Liver (tissue), 9 donors: ENCODE results near the gene SELENOM. TPM values are rescaled to one million over a fixed set of nuclear protein-coding genes. Genes with fewer than 3 reads are reported as not detected.

ENCODE experiments used
- DNase-seq: peaks from one replicate; pipeline ENCODE4 v3.0.0-alpha.2; 2017; ENCODE audit warnings: low spot score
- H3K27ac ChIP-seq, 2 donors: one replicate each; pipeline ENCODE4 v1.7.0; 2013; ENCODE audit warnings: inconsistent platforms in 2 of 2, low read length in 2 of 2, control low read depth in 1 of 2, low read depth in 1 of 2, mild to moderate bottlenecking in 1 of 2
- H3K27me3 ChIP-seq, 4 donors: one replicate each; pipeline versions ENCODE4 v1.6.1 to v1.7.0; 2013; ENCODE audit warnings: low read length in 3 of 4, inconsistent platforms in 1 of 4, mild to moderate bottlenecking in 1 of 4, moderate library complexity in 1 of 4; ENCODE audit not compliant: control insufficient read depth in 4 of 4, insufficient read depth in 4 of 4
- H3K36me3 ChIP-seq, 4 donors: one replicate each; pipeline versions ENCODE4 v1.6.1 to v1.7.0; 2013; ENCODE audit warnings: low read length in 3 of 4, mild to moderate bottlenecking in 3 of 4, low read depth in 1 of 4, moderate library complexity in 1 of 4; ENCODE audit not compliant: control insufficient read depth in 4 of 4, insufficient read depth in 3 of 4
- H3K4me1 ChIP-seq, 4 donors: one replicate each; pipeline versions ENCODE4 v1.6.1 to v1.7.0; 2013; ENCODE audit warnings: low read length in 3 of 4, mild to moderate bottlenecking in 3 of 4, moderate library complexity in 1 of 4; ENCODE audit not compliant: control insufficient read depth in 4 of 4, insufficient read depth in 4 of 4
- H3K4me3 ChIP-seq, 3 donors: one replicate each; pipeline versions ENCODE4 v1.6.1 to v1.7.0; 2013; ENCODE audit warnings: low read length in 3 of 3, control low read depth in 1 of 3, low read depth in 1 of 3, mild to moderate bottlenecking in 1 of 3
- H3K9ac ChIP-seq, 2 donors: one replicate each; pipeline ENCODE4 v1.7.0; 2013; ENCODE audit warnings: low read length in 2 of 2, mild to moderate bottlenecking in 2 of 2, moderate library complexity in 2 of 2, control low read depth in 1 of 2, low read depth in 1 of 2
- H3K9me3 ChIP-seq, 4 donors: one replicate each; pipeline versions ENCODE4 v1.6.1 to v1.7.0; 2013; ENCODE audit warnings: low read length in 3 of 4; ENCODE audit not compliant: control insufficient read depth in 4 of 4
- EGR1 ChIP-seq, 2 donors: IDR thresholded peaks; 2 replicates each; pipeline ENCODE4 v1.6.1; 2016 to 2018; ENCODE audit warnings: antibody characterized with exemption in 2 of 2, low read depth in 2 of 2
- FOXA1 ChIP-seq: IDR thresholded peaks from 2 replicates; pipeline ENCODE4 v1.6.1; 2016; ENCODE audit warnings: antibody characterized with exemption
- FOXA2 ChIP-seq: IDR thresholded peaks from 2 replicates; pipeline ENCODE4 v1.6.1; 2016; ENCODE audit warnings: antibody characterized with exemption
- GABPA ChIP-seq, 2 donors: IDR thresholded peaks in 1 of 2; conservative IDR thresholded peaks in 1 of 2; 2 replicates each; pipeline ENCODE4 v1.6.1; 2016; ENCODE audit warnings: antibody characterized with exemption in 2 of 2, mild to moderate bottlenecking in 1 of 2, moderate library complexity in 1 of 2
- HNF4A ChIP-seq, 2 donors: conservative IDR thresholded peaks; 2 replicates each; pipeline ENCODE4 v1.6.1; 2016; ENCODE audit warnings: antibody characterized with exemption in 2 of 2, mild to moderate bottlenecking in 2 of 2
- HNF4G ChIP-seq: IDR thresholded peaks from 2 replicates; pipeline ENCODE4 v1.6.1; 2016; ENCODE audit warnings: antibody characterized with exemption
- JUND ChIP-seq, 2 donors: IDR thresholded peaks; 2 replicates each; pipeline ENCODE4 v1.6.1; 2016; ENCODE audit warnings: antibody characterized with exemption in 2 of 2
- NR2F2 ChIP-seq: IDR thresholded peaks from 2 replicates; pipeline ENCODE4 v1.6.1; 2016; ENCODE audit warnings: antibody characterized with exemption
- RAD21 ChIP-seq, 2 donors: IDR thresholded peaks; 2 replicates each; pipeline ENCODE4 v1.6.1; 2016; ENCODE audit warnings: antibody characterized with exemption in 2 of 2, mild to moderate bottlenecking in 2 of 2
- RXRA ChIP-seq, 2 donors: IDR thresholded peaks; 2 replicates each; pipeline ENCODE4 v1.6.1; 2017 to 2018; ENCODE audit warnings: antibody characterized with exemption in 2 of 2, mild to moderate bottlenecking in 1 of 2
- SP1 ChIP-seq: IDR thresholded peaks from 2 replicates; pipeline ENCODE4 v1.6.1; 2018; ENCODE audit warnings: antibody characterized with exemption, mild to moderate bottlenecking
- TAF1 ChIP-seq: conservative IDR thresholded peaks from 2 replicates; pipeline ENCODE4 v1.6.1; 2016; ENCODE audit warnings: antibody characterized with exemption, mild to moderate bottlenecking
- YY1 ChIP-seq: IDR thresholded peaks from 2 replicates; pipeline ENCODE4 v1.6.1; 2016; ENCODE audit warnings: antibody characterized with exemption, mild to moderate bottlenecking
- WGBS: extraction: QIAGEN DNeasy Blood & Tissue Kit; methylation state at CpG from one replicate; pipeline ENCODE4 v1.1.7; 2013; 5-methylcytosine and 5-hydroxymethylcytosine counted together
- polyA plus RNA-seq, 2 donors: library from polyadenylated mRNA; stranded (reverse) in 1 of 2; unstranded in 1 of 2; fragments of 200-250 nt in 1 of 2; fragments of >200 nt in 1 of 2; fragmentation: Nextera tagmentation in 1 of 2; extraction: Ambion mirVana in 1 of 2; gene quantifications; one replicate each; pipeline versions ENCODE4 v1.2.1 to v1.2.3, GENCODE V29; 2013 to 2015
- total RNA-seq, 2 donors: library from RNA; depleted of rRNA; stranded (reverse); fragments of >200 nt; gene quantifications; one replicate each; pipeline ENCODE4 v1.2.3, GENCODE V29; 2014
- TF ChIP-seq, protein P1 (sequence below): fragments of 150-350 bp; IDR thresholded peaks from 2 replicates; pipeline ENCODE4 v1.5.1; 2017; ENCODE audit warnings: improper control_type of control experiment, low read depth, low read length; ENCODE audit not compliant: missing input control
- TF ChIP-seq, protein P2 (sequence below): IDR thresholded peaks from 2 replicates; pipeline ENCODE4 v1.6.1; 2016; ENCODE audit warnings: antibody characterized with exemption
- TF ChIP-seq, protein P3 (sequence below): IDR thresholded peaks from 2 replicates; pipeline ENCODE4 v1.6.1; 2016; ENCODE audit warnings: antibody characterized with exemption, mild to moderate bottlenecking
- TF ChIP-seq, protein P4 (sequence below): IDR thresholded peaks from 2 replicates; pipeline ENCODE4 v1.6.1; 2016; ENCODE audit warnings: antibody characterized with exemption
- donor health status: healthy.
- donor health status: healthy.
- donor health status: healthy.
- donor health status: healthy.
- donor health status: healthy.

SELENOM gene
- total and polyA plus RNA-seq, 4 donors, result 3.0 to 17.3 (median 12.2) TPM

DNA sequence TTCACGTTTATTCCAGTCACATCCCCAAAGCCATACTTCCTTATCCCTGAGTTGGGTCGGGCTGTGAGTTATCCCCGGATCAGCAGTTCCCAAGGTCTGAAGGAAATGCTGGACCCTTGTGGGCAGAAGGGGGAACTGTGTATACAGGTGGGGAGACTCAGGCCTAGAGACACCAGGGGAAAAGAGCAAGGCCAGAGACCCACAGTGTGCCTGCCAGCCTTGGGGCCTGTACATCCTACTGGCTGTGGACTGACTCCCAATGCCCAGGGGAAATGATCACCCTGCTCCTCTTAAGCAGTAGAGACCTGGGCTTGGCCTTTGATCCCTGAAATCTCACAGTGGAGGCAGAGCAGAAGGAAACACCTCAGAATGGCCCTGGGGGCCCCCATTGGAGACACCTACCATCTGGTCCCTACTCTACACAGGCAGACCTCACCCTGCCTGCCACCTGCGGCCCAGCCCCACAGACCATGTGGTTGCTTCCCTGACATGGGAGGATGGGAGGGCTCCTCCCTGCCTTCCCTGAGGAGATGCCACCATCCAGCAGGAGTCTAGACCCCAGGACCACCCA is 1.3 kb downstream of the SELENOM start:
- H3K9ac ChIP-seq, result no peak overlapping the region
- H3K27ac ChIP-seq, result peak overlapping the region; percentile 73 to 79
- peaks cover 0 to 3% (median 0%) of the 10 kb centered on the region in 4 donors for H3K36me3 ChIP-seq
- TF ChIP-seq, protein P1, sequence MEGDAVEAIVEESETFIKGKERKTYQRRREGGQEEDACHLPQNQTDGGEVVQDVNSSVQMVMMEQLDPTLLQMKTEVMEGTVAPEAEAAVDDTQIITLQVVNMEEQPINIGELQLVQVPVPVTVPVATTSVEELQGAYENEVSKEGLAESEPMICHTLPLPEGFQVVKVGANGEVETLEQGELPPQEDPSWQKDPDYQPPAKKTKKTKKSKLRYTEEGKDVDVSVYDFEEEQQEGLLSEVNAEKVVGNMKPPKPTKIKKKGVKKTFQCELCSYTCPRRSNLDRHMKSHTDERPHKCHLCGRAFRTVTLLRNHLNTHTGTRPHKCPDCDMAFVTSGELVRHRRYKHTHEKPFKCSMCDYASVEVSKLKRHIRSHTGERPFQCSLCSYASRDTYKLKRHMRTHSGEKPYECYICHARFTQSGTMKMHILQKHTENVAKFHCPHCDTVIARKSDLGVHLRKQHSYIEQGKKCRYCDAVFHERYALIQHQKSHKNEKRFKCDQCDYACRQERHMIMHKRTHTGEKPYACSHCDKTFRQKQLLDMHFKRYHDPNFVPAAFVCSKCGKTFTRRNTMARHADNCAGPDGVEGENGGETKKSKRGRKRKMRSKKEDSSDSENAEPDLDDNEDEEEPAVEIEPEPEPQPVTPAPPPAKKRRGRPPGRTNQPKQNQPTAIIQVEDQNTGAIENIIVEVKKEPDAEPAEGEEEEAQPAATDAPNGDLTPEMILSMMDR, result no peak
- TF ChIP-seq, protein P2, sequence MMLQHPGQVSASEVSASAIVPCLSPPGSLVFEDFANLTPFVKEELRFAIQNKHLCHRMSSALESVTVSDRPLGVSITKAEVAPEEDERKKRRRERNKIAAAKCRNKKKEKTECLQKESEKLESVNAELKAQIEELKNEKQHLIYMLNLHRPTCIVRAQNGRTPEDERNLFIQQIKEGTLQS, result no peak
- no peak for TF ChIP-seq RAD21 (IDR thresholded peaks at IDR 0.05)
- no peak for TF ChIP-seq HNF4G
- no peak for TF ChIP-seq RXRA (IDR thresholded peaks at IDR 0.05)
- H3K4me3 ChIP-seq, result no peak overlapping the region
- 65% methylated on average over 4 of the region's 4 CpGs for WGBS
- DNase-seq, result no peak
- H3K4me1 ChIP-seq, result peaks cover 4 to 7% (median 6%) of the 10 kb centered on the region in 4 donors
- no peaks in the 10 kb centered on the region for H3K27me3 ChIP-seq
- H3K9me3 ChIP-seq, result no peaks in the 10 kb centered on the region

DNA sequence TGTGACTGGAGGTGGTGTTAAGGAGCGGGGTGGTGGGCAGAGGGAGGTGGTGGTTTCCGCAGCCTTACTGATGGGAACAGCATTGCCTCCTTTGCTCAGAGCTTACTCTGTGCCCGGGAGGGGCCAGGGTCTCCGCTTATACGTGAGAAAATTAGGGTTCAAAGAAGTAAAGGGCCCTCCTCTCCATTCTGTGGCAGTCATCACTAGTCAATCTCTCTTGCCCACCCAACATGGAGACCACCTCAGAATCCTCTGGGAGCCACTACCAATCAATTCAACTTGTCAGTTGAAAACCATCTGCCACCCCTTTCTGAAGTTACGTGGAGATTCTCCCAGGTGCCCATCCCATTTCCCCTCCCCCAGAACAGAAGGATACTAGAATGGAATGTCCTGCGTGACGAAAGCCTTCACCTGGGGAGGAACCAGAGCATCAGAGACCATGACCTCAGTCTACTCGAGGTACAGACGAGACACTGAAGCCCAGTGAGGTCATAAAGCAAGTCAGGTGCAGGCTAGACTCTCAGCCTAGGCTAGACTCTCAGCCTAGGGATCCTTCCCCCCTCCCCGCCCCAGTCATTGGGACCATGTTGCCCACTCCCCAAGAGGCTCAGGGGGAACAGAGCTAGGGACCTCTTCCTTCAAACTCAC is 2.0 kb downstream of the SELENOM start:
- no peak for DNase-seq
- peaks cover 4 to 7% (median 6%) of the 10 kb centered on the region in 4 donors for H3K4me1 ChIP-seq
- no peak overlapping the region for H3K27ac ChIP-seq
- H3K36me3 ChIP-seq, result peaks cover 0 to 3% (median 0%) of the 10 kb centered on the region in 4 donors
- WGBS, result 72% methylated on average over 11 of the region's 11 CpGs
- no peak overlapping the region for H3K9ac ChIP-seq
- H3K4me3 ChIP-seq, result no peak overlapping the region
- no peaks in the 10 kb centered on the region for H3K27me3 ChIP-seq
- no peaks in the 10 kb centered on the region for H3K9me3 ChIP-seq
- no peak for TF ChIP-seq SP1
- TF ChIP-seq TAF1, result no peak
- no peak for TF ChIP-seq JUND (IDR thresholded peaks at IDR 0.05)
- TF ChIP-seq, protein P3, sequence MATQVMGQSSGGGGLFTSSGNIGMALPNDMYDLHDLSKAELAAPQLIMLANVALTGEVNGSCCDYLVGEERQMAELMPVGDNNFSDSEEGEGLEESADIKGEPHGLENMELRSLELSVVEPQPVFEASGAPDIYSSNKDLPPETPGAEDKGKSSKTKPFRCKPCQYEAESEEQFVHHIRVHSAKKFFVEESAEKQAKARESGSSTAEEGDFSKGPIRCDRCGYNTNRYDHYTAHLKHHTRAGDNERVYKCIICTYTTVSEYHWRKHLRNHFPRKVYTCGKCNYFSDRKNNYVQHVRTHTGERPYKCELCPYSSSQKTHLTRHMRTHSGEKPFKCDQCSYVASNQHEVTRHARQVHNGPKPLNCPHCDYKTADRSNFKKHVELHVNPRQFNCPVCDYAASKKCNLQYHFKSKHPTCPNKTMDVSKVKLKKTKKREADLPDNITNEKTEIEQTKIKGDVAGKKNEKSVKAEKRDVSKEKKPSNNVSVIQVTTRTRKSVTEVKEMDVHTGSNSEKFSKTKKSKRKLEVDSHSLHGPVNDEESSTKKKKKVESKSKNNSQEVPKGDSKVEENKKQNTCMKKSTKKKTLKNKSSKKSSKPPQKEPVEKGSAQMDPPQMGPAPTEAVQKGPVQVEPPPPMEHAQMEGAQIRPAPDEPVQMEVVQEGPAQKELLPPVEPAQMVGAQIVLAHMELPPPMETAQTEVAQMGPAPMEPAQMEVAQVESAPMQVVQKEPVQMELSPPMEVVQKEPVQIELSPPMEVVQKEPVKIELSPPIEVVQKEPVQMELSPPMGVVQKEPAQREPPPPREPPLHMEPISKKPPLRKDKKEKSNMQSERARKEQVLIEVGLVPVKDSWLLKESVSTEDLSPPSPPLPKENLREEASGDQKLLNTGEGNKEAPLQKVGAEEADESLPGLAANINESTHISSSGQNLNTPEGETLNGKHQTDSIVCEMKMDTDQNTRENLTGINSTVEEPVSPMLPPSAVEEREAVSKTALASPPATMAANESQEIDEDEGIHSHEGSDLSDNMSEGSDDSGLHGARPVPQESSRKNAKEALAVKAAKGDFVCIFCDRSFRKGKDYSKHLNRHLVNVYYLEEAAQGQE, result no peak
- TF ChIP-seq HNF4A (conservative IDR thresholded peaks at IDR 0.05), result no peak
- TF ChIP-seq, protein P4, sequence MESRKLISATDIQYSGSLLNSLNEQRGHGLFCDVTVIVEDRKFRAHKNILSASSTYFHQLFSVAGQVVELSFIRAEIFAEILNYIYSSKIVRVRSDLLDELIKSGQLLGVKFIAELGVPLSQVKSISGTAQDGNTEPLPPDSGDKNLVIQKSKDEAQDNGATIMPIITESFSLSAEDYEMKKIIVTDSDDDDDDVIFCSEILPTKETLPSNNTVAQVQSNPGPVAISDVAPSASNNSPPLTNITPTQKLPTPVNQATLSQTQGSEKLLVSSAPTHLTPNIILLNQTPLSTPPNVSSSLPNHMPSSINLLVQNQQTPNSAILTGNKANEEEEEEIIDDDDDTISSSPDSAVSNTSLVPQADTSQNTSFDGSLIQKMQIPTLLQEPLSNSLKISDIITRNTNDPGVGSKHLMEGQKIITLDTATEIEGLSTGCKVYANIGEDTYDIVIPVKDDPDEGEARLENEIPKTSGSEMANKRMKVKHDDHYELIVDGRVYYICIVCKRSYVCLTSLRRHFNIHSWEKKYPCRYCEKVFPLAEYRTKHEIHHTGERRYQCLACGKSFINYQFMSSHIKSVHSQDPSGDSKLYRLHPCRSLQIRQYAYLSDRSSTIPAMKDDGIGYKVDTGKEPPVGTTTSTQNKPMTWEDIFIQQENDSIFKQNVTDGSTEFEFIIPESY, result no peak
- no peak for TF ChIP-seq HNF4G
- TF ChIP-seq GABPA (IDR thresholded peaks at IDR 0.05 in 1 of 2, conservative IDR thresholded peaks at IDR 0.05 in 1 of 2), result no peak
- TF ChIP-seq YY1, result no peak
- TF ChIP-seq, protein P2, result no peak
- no peak for TF ChIP-seq FOXA1
- TF ChIP-seq RAD21 (IDR thresholded peaks at IDR 0.05), result no peak
- TF ChIP-seq NR2F2, result no peak
- TF ChIP-seq FOXA2, result no peak
- TF ChIP-seq RXRA (IDR thresholded peaks at IDR 0.05), result no peak
- no peak for TF ChIP-seq EGR1 (IDR thresholded peaks at IDR 0.05; ENCODE audit: low read depth in 2 of 2)
